Endothelial cell of umbilical vein (primary cell): Measurements from ENCODE around the gene NLRP5.

Experiments used
- CTCF ChIP-seq, 2 donors: IDR thresholded peaks; 1 replicate in 1 of 2; 2 replicates in 1 of 2; pipeline ENCODE4 v1.5.1; 2011; ENCODE audit warnings: low read length in 2 of 2, mild to moderate bottlenecking in 2 of 2, moderate library complexity in 2 of 2, control low read depth in 1 of 2, inconsistent platforms in 1 of 2, low read depth in 1 of 2; ENCODE audit not compliant: insufficient read depth in 1 of 2; ENCODE audit errors: extremely low read depth in 1 of 2
- EZH2 ChIP-seq: IDR thresholded peaks from 2 replicates; pipeline ENCODE4 v1.6.1; 2012; ENCODE audit warnings: borderline replicate concordance, low read depth, mild to moderate bottlenecking, moderate library complexity, low read length, inconsistent platforms; ENCODE audit not compliant: severe bottlenecking
- FOS ChIP-seq: IDR thresholded peaks from 2 replicates; pipeline ENCODE4 v1.6.1; 2011; ENCODE audit warnings: mild to moderate bottlenecking, low read length, moderate library complexity, borderline replicate concordance; ENCODE audit not compliant: insufficient read depth
- GATA2 ChIP-seq: IDR thresholded peaks from 2 replicates; pipeline ENCODE4 v1.7.0; 2011; ENCODE audit warnings: low read depth, mild to moderate bottlenecking, moderate library complexity, mixed read lengths, low read length; ENCODE audit not compliant: insufficient read length, insufficient read depth
- JUN ChIP-seq: IDR thresholded peaks from 2 replicates; pipeline ENCODE4 v1.6.1; 2011; ENCODE audit warnings: borderline replicate concordance, low read depth; ENCODE audit not compliant: insufficient read length, insufficient read depth
- MYC ChIP-seq: IDR thresholded peaks from one replicate; pipeline ENCODE4 v1.6.1; 2011; ENCODE audit warnings: mild to moderate bottlenecking, low read depth, low read length
- POLR2A ChIP-seq: IDR thresholded peaks from 2 replicates; pipeline ENCODE4 v1.6.1; 2012; ENCODE audit warnings: low read depth, mild to moderate bottlenecking, control low read depth, low read length
- POLR2AphosphoS5 ChIP-seq: IDR thresholded peaks from 2 replicates; pipeline ENCODE4 v1.6.1; 2012; ENCODE audit warnings: low read depth, mild to moderate bottlenecking, control low read depth, low read length, moderate library complexity; ENCODE audit not compliant: insufficient read depth

GRCh38 chr19:56089344-56089743 is 102.8 kb downstream of the NLRP5 start:
- TF ChIP-seq CTCF (IDR thresholded peaks at IDR 0.05; ENCODE audit: extremely low read depth in 1 of 2, insufficient read depth in 1 of 2, low read depth in 1 of 2, low read length in 2 of 2): no peak
- TF ChIP-seq EZH2: no peak
- no peak for TF ChIP-seq GATA2
- no peak for TF ChIP-seq POLR2A
- TF ChIP-seq MYC: no peak
- TF ChIP-seq FOS: no peak
- no peak for TF ChIP-seq POLR2AphosphoS5
- no peak for TF ChIP-seq JUN
